ENCODE measurements around the gene NECTIN4. TPM values are rescaled to one million over a fixed set of nuclear protein-coding genes. Genes with fewer than 3 reads are reported as not detected.

Gene NECTIN4
- total RNA-seq, 1 donor: not detected

GRCh38 chr1:161090617-161091016 is 1.3 kb upstream of the NECTIN4 start:
- DNase-seq (ENCODE audit: low read depth): no peak
- TF ChIP-seq CTCF (IDR thresholded peaks at IDR 0.05; ENCODE audit: insufficient read depth, low read length): no peak
- no peak overlapping the region for H3K4me3 ChIP-seq (ENCODE audit: low read depth, low read length)

GRCh38 chr1:161089938-161090337 is 580 bp upstream of the NECTIN4 start:
- no peak for TF ChIP-seq CTCF (IDR thresholded peaks at IDR 0.05; ENCODE audit: insufficient read depth, low read length)
- no peak for DNase-seq (ENCODE audit: low read depth)
- no peak overlapping the region for H3K4me3 ChIP-seq (ENCODE audit: low read depth, low read length)

- DNase-seq (ENCODE audit: low read depth): peak; percentile 31
Observed at GRCh38 chr1:161088587-161089110, 709 bp downstream of the NECTIN4 start.

GRCh38 chr1:161086457-161086856 is 2.9 kb downstream of the NECTIN4 start:
- no peak overlapping the region for H3K4me3 ChIP-seq (ENCODE audit: low read depth, low read length)
- TF ChIP-seq CTCF (IDR thresholded peaks at IDR 0.05; ENCODE audit: insufficient read depth, low read length): no peak
- DNase-seq (ENCODE audit: low read depth): no peak

More at GRCh38 chr1:161088587-161089110, 709 bp downstream of the NECTIN4 start:
- no peak for TF ChIP-seq CTCF (IDR thresholded peaks at IDR 0.05; ENCODE audit: insufficient read depth, low read length)
- no peak overlapping the region for H3K4me3 ChIP-seq (ENCODE audit: low read depth, low read length)

GRCh38 chr1:161085165-161085564 is 4.2 kb downstream of the NECTIN4 start:
- DNase-seq (ENCODE audit: low read depth): no peak
- H3K4me3 ChIP-seq (ENCODE audit: low read depth, low read length): no peak overlapping the region
- no peak for TF ChIP-seq CTCF (IDR thresholded peaks at IDR 0.05; ENCODE audit: insufficient read depth, low read length)

- DNase-seq (ENCODE audit: low read depth): no peak
- no peak overlapping the region for H3K4me3 ChIP-seq (ENCODE audit: low read depth, low read length)
- TF ChIP-seq CTCF (IDR thresholded peaks at IDR 0.05; ENCODE audit: insufficient read depth, low read length): no peak
Observed at GRCh38 chr1:161084597-161084988, 4.8 kb downstream of the NECTIN4 start.
